ENCODE data around the gene MAP2K5.

Gene MAP2K5

DNA sequence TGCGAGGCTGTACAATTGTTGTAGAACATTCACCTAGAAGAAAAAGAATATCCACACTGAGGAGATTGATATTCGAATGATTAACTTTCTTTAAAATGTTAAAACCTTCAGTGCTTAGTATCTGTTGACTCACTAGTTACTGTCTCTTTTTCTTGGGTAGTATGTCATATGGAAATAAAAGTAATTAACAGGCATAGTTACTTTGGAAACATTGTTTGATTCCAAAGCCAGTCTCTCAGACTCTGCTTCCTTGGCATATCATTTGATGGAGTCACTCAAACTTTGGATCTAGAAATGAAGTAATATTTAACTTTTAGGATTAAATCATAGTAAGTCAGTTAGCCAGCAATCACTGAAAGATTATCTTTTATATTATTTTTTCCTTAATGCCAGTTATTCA, 63.4 kb downstream of the MAP2K5 start:
- DNase-seq (ENCODE audit: extremely low spot score) = no peak
- ChIA-PET CTCF (no interaction called here), POLR2A (no interaction called here)
- TF ChIP-seq, protein P1, sequence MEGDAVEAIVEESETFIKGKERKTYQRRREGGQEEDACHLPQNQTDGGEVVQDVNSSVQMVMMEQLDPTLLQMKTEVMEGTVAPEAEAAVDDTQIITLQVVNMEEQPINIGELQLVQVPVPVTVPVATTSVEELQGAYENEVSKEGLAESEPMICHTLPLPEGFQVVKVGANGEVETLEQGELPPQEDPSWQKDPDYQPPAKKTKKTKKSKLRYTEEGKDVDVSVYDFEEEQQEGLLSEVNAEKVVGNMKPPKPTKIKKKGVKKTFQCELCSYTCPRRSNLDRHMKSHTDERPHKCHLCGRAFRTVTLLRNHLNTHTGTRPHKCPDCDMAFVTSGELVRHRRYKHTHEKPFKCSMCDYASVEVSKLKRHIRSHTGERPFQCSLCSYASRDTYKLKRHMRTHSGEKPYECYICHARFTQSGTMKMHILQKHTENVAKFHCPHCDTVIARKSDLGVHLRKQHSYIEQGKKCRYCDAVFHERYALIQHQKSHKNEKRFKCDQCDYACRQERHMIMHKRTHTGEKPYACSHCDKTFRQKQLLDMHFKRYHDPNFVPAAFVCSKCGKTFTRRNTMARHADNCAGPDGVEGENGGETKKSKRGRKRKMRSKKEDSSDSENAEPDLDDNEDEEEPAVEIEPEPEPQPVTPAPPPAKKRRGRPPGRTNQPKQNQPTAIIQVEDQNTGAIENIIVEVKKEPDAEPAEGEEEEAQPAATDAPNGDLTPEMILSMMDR (IDR thresholded peaks at IDR 0.05; ENCODE audit: control extremely low read depth, extremely low read depth, low read depth, missing control alignments) = no peak

DNA sequence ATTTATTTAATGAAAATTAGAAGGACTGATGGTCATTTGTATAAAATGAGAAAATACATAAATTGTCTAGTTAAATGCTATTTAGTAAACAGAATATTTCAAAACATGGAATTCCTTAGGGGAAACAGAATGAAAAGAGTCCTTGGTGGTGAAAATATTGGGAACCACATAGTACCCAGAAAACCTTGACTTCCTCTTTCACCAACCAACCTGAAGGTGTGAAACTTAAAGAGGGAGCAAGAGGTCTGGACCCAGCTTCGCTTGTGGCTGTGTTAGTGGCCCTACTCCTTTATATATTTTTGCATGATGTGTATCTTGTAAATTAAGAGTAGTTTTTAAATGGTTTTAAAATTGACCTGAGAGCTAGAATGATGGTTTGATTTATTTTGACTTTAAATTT, 64.2 kb downstream of the MAP2K5 start:
- ChIA-PET POLR2A (no interaction called here), CTCF (interaction anchor here (0.9 kb wide), 1 partner anchor 12 kb away, joined by 4 read pairs; no protein-coding TSS in a partner anchor)
- DNase-seq (ENCODE audit: extremely low spot score) = no peak
- TF ChIP-seq, protein P1 (IDR thresholded peaks at IDR 0.05; ENCODE audit: control extremely low read depth, extremely low read depth, low read depth, missing control alignments) = no peak

DNA sequence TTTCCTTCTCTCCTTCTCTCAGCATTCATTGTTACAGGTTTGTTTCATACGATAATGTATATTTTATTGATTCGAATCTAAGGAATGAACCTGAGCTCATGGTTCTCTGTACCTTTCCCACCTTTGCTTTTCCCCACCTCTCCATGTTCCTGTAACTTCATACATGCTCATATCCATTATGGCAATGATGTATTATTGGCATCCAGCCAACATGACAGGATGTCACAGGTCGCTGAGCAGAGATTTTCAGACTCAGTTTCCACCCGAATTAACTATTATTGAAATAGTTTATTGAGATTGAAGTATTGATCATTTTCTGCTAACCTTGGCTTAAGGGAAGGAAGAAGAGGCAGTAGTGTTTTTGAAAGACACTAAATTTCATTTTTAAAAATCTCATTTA, 64.8 kb downstream of the MAP2K5 start:
- CTCF ChIA-PET = interaction anchor here (0.9 kb wide), 1 partner anchor 12 kb away, joined by 4 read pairs; no protein-coding TSS in a partner anchor
- DNase-seq (ENCODE audit: extremely low spot score) = no peak
- TF ChIP-seq, protein P1 (IDR thresholded peaks at IDR 0.05; ENCODE audit: control extremely low read depth, extremely low read depth, low read depth, missing control alignments) = no peak
- POLR2A ChIA-PET = no interaction called here

DNA sequence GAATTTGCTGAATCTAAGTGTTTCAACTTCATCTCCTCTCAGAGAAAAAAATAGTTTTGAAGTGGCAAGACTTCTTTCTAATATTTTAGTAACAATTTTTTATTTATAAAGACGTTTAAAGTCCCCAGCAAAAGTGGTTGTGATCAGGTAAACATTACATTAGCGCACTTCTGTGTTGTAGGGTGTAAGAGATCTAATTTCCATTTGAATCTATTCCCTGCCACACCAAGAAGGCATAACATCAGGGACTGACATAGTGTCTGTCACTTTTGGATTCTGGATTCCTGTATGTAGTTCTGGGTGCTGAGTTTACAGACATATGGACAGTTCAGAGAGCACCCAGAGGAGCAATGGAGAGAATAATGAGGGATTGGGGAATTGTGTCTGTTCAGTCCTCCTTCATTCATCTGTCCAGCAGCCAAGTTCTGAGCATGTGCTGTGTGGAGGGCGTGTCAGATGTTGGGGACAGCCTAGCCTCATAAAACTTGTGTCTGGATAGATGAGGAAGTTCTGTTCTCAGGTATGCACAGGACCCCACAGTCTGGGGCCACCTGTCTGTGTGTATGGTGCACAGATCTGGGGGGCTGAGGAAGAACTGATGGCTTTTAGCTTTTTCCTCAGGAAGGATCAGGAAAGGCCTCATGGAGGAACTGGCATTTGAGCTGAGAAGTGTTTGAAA, 65.6 kb downstream of the MAP2K5 start:
- CTCF ChIA-PET = no interaction called here
- POLR2A ChIA-PET = no interaction called here
- no peak for DNase-seq (ENCODE audit: extremely low spot score)
- TF ChIP-seq, protein P1 (IDR thresholded peaks at IDR 0.05; ENCODE audit: control extremely low read depth, extremely low read depth, low read depth, missing control alignments) = no peak

DNA sequence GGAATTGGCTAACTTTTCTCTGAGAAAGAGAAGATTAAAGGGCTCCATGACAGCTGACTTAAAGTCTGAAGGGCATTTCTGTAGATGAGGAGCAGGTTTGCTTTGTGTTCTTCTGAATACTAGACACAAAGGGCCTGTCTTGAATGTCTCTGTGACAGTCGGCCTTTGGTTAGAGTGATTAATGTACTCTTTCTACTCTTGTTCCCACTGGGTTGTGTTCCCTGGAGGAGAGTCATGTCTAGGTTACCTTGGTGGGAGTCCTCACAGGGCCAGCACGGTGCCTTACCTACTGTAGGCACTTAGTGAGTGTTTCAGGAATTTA, 66.1 kb downstream of the MAP2K5 start:
- TF ChIP-seq, protein P1 (IDR thresholded peaks at IDR 0.05; ENCODE audit: control extremely low read depth, extremely low read depth, low read depth, missing control alignments) = no peak
- ChIA-PET POLR2A (no interaction called here), CTCF (no interaction called here)
- no peak for DNase-seq (ENCODE audit: extremely low spot score)

DNA sequence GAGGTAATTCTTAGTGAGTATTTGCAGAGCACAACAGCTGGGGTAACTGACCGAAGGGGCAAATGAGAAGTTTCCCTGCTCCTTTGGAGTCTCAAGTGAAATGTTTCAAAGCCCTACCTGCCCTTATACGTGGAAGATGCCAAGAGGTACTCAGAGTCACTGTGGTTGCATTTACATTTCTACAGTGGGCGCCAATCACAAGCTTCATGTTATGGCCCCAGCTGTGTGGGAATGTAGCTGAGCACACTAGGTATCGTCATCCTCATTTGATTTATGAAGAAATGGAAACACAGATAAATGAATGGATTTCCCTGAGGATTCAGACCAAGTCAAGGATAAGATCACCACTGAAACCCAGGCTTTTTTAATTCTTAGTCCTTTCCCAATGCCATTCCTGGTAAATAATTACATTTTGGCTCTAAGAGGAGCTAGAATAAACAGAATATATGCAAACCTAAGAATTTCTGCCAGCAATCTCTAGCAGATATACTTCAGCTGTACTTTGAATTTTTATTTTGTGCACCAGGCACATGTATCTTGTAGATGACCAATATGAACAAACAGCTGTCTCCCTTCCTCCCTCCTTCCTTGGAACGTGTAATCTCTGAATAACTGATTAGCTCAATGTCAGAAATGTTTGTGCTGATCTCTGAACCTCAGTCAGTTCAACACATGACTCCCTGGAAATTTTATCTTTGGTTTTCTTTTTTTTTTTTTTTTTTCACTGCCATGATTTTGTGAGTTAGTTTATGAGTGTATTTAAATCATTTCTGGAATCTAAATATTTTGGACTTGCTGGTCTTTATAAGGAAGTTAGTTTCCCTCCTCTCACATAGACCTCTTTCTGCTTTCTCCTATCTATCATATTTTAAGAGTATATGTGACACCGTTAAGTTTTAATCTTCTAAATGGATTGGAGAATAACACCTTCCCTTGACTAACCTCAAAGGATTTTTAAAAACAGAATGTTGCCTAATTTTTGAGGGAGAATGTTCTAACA, 69.2 kb downstream of the MAP2K5 start:
- TF ChIP-seq, protein P1 (IDR thresholded peaks at IDR 0.05; ENCODE audit: control extremely low read depth, extremely low read depth, low read depth, missing control alignments) = no peak
- CTCF ChIA-PET = interaction anchor here (1.0 to 2.0 kb wide), 2 partner anchors 12 kb away, joined by 3 to 5 read pairs; no protein-coding TSS in a partner anchor
- no peak for DNase-seq (ENCODE audit: extremely low spot score)
- POLR2A ChIA-PET = interaction anchor here (0.7 kb wide), 1 partner anchor 494 kb away, joined by 3 read pairs; no protein-coding TSS in a partner anchor
